Fibroblast of pulmonary artery (primary cell): Measurements from ENCODE around the gene MAFG.

Experiments
- DNase-seq: peaks from one replicate; pipeline ENCODE4 v3.0.0-alpha.2; 2010; ENCODE audit warnings: low read depth
- H3K4me3 ChIP-seq: replicated peaks from 2 replicates; pipeline ENCODE4 v1.5.1; 2011; ENCODE audit warnings: low read depth, mild to moderate bottlenecking, control low read depth, low read length, moderate library complexity
- TF ChIP-seq, protein P1 (sequence below): IDR thresholded peaks from 2 replicates; pipeline ENCODE4 v1.5.1; 2011; ENCODE audit warnings: mild to moderate bottlenecking, control low read depth, low read length, inconsistent platforms; ENCODE audit errors: missing control alignments

MAFG gene

DNA sequence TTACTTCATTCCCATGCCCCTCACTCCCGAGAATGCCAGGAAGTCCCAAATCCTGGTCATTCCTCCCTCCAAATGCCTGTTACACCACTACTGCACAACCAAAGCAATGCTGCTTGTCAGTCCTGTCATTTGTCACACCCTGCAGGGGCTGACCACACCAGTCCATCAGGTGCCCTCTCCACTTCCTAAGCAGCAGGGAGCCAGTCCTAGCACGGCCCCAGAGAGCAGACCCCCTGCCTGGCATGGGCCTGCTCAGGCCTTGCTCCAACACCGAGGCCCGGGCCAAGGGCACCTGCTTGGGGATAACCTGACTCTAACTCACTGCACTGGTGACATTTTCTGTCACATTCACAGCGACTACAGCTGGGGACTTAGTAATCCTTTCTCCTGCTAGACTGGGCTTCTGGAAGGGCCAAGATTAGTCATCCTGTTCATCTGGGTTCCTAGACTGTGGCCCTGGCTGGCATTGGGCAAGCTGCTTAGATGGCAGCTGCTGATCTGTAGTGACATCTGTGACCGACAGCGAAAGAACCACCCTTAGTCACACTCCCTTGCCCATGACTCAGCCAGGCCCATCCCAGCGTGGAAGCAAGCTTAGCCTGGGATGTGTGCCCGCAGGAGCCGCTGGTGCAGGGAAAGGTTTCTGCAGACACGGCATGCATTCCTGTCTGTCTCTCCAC lies 41.5 kb downstream of the MAFG start:
- no peak overlapping the region for H3K4me3 ChIP-seq
- no peak for DNase-seq
- TF ChIP-seq, protein P1, sequence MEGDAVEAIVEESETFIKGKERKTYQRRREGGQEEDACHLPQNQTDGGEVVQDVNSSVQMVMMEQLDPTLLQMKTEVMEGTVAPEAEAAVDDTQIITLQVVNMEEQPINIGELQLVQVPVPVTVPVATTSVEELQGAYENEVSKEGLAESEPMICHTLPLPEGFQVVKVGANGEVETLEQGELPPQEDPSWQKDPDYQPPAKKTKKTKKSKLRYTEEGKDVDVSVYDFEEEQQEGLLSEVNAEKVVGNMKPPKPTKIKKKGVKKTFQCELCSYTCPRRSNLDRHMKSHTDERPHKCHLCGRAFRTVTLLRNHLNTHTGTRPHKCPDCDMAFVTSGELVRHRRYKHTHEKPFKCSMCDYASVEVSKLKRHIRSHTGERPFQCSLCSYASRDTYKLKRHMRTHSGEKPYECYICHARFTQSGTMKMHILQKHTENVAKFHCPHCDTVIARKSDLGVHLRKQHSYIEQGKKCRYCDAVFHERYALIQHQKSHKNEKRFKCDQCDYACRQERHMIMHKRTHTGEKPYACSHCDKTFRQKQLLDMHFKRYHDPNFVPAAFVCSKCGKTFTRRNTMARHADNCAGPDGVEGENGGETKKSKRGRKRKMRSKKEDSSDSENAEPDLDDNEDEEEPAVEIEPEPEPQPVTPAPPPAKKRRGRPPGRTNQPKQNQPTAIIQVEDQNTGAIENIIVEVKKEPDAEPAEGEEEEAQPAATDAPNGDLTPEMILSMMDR, result no peak

DNA sequence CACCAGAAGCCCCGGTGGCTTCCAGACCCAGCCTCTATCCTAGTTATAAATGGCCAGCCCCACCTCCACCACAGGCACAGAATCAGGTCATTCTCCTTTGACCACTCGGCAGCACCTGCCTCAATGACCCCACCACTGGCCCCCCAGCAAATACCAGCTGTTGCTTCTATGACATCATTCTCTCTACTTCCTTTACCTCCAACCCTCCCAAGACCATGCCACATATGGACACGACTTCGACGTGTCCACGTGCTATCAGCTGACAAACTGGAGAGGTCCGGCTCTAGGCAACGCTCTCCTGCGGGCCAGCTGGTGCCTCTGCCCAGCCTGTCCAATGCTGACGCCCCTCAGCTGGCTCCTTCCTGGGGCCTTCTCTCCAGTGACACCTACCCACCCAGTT lies 42.1 kb downstream of the MAFG start:
- no peak overlapping the region for H3K4me3 ChIP-seq
- no peak for DNase-seq
- TF ChIP-seq, protein P1, result no peak

DNA sequence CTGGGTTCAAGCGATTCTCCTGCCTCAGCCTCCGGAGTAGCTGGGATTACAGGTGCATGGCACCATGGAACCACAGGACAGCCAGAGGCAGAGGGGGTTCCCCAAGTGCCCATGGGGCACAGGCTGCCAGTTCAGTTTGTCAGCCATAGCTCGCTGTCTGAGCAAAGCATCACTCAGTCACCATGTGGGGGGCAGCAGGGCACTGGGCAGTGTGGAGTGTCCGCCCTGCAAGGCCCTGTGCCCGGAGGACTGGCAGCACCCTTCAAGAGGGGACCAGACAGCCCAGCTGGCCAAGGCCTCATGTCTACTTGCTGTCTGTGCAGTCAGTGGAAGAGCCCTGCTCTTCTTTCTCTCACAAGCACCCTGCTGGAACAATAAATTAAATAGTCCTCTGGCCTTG lies 42.6 kb downstream of the MAFG start:
- H3K4me3 ChIP-seq, result no peak overlapping the region
- TF ChIP-seq, protein P1, result no peak
- no peak for DNase-seq

DNA sequence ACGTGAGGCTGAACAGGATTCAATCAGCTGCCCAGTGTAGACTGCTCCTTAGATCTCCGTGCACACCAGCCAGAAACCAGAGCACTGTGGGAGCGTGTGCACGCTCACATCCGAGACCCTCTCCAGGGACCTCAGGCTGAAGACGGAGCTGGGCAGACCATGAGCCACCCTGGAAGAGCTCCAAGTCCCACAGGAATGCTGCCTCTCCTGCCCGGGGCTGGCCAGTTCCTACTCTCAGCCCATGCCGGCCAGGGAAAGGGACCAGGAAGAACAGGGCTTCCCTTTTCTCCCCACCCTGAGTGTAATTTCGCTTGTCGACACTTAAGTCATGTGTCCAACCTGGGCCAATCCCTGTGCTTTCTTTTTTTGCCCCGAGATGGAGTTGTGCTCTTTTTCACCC lies 43.0 kb downstream of the MAFG start:
- no peak for DNase-seq
- TF ChIP-seq, protein P1, result no peak
- no peak overlapping the region for H3K4me3 ChIP-seq

DNA sequence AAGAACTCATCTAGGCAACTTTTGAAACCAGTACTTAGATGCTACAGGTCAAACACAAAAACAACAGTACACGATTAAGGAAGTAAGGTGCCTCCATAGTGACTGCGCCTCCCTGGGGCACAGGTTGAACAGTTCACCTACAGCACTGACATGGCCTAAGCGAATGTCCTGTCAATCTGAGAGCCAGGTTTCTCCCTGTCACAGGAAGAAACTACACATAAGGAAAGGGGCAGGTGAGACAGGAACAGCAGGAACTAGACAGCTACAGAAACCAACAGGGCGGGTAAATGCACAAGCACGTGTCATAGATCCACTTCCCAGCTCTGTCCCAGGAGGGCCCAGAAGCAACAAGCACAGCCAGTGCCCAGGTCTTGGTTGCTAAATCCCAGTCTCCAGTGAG lies 48.4 kb downstream of the MAFG start:
- no peak overlapping the region for H3K4me3 ChIP-seq
- TF ChIP-seq, protein P1, result no peak
- no peak for DNase-seq

DNA sequence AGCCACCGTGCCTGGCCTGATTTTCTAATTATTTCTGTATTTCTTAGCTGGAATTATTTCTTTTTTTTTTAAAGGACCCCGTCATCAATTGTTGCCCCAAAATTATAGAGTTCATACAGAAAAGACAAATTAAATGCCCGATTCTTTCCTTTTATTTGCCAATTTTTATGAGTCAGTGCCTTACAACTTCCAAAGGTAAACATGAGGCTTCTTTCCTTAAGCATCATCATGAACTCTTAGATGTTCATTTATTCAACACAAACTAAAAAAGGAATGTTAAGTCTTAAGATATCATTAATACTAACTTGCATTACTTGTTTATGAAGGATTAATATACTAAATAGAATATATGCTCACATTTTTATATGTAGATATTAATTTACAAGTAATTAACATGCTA lies 49.2 kb downstream of the MAFG start:
- TF ChIP-seq, protein P1, result no peak
- DNase-seq, result no peak
- H3K4me3 ChIP-seq, result no peak overlapping the region

DNA sequence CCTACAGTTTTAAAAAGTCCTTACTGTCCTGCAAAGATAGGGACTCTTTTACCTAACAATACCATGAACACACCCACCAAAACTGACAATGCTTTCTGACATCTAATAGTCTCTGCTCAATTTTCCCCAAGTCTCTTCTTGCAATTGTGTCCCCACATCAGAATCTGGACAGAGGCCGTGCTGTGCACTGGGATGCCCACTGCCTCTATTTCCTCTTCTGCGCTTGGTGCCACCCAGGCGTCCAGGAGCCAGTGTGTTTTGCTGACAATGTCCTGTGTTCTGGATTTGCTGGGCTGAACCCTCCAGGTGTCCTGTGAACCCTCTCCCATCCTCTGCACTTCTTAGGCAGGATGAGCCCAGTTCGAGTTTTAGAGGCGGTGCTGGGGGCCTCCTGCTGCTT lies 50.0 kb downstream of the MAFG start:
- TF ChIP-seq, protein P1, result no peak
- no peak overlapping the region for H3K4me3 ChIP-seq
- DNase-seq, result no peak
